GM21423 (cell line): Measurements from ENCODE around the gene GABBR1.

Experiments
- ATAC-seq: cut with Tn5 transposase; IDR thresholded peaks from one replicate; pipeline ENCODE4 v1.9.1; 2021; ENCODE audit warnings: mild to moderate bottlenecking, moderate library complexity; ENCODE audit not compliant: unreplicated experiment

Gene GABBR1

GRCh38 chr6:29576056-29576455 is 56.9 kb downstream of the GABBR1 start:
- no peak for ATAC-seq

- ATAC-seq = no peak
Observed at GRCh38 chr6:29567991-29568390, 65.0 kb downstream of the GABBR1 start.

- ATAC-seq = no peak
Observed at GRCh38 chr6:29567541-29567940, 65.4 kb downstream of the GABBR1 start.

GRCh38 chr6:29566856-29567255 is 66.1 kb downstream of the GABBR1 start:
- ATAC-seq = no peak

GRCh38 chr6:29564875-29565274 is 68.1 kb downstream of the GABBR1 start:
- ATAC-seq = no peak

- no peak for ATAC-seq
Observed at GRCh38 chr6:29563435-29563965, 69.5 kb downstream of the GABBR1 start.

GRCh38 chr6:29561606-29562181 is 71.3 kb downstream of the GABBR1 start:
- ATAC-seq = no peak

GRCh38 chr6:29561091-29561490 is 71.9 kb downstream of the GABBR1 start:
- no peak for ATAC-seq

GRCh38 chr6:29559524-29560287 is 73.3 kb downstream of the GABBR1 start, which contains the start of gene UBD:
Gene UBD (minus strand): TSS chr6:29559732. CDS start chr6:29559701, 31 bp downstream.
- ATAC-seq = no peak

GRCh38 chr6:29558439-29559079 is 74.4 kb downstream of the GABBR1 start:
- ATAC-seq = no peak

GRCh38 chr6:29557320-29557719 is 75.7 kb downstream of the GABBR1 start:
- ATAC-seq = no peak

- no peak for ATAC-seq
Observed at GRCh38 chr6:29554764-29555163, 78.2 kb downstream of the GABBR1 start.

- ATAC-seq = no peak
Observed at GRCh38 chr6:29553268-29554057, 79.5 kb downstream of the GABBR1 start.

GRCh38 chr6:29552512-29553051 is 80.4 kb downstream of the GABBR1 start:
- ATAC-seq = peak; percentile 83

GRCh38 chr6:29547573-29547972 is 85.4 kb downstream of the GABBR1 start:
- ATAC-seq = no peak

GRCh38 chr6:29537714-29538403 is 95.1 kb downstream of the GABBR1 start:
- ATAC-seq = no peak

- no peak for ATAC-seq
Observed at GRCh38 chr6:29532320-29532951, 100.5 kb downstream of the GABBR1 start.

- no peak for ATAC-seq
Observed at GRCh38 chr6:29531668-29532067, 101.3 kb downstream of the GABBR1 start.

- no peak for ATAC-seq
Observed at GRCh38 chr6:29530671-29531310, 102.2 kb downstream of the GABBR1 start.
